GM18499 (cell line): ENCODE measurements around the gene POPDC2.

Source experiments
- ATAC-seq: cut with Tn5 transposase; IDR thresholded peaks from one replicate; pipeline ENCODE4 v1.9.1; 2021; ENCODE audit warnings: moderate number of reproducible peaks; ENCODE audit not compliant: insufficient read depth, unreplicated experiment

POPDC2 gene

GRCh38 chr3:119642746-119643473, 17.5 kb downstream of the POPDC2 start:
- no peak for ATAC-seq

- no peak for ATAC-seq
Measured at GRCh38 chr3:119641416-119641815, 19.0 kb downstream of the POPDC2 start.

GRCh38 chr3:119639494-119640350, 20.7 kb downstream of the POPDC2 start:
- no peak for ATAC-seq

- peak; percentile 19 for ATAC-seq
Measured at GRCh38 chr3:119637679-119638477, 22.5 kb downstream of the POPDC2 start.

- no peak for ATAC-seq
Measured at GRCh38 chr3:119636891-119637611, 23.3 kb downstream of the POPDC2 start.

- no peak for ATAC-seq
Measured at GRCh38 chr3:119636249-119636648, 24.1 kb downstream of the POPDC2 start.

- ATAC-seq, result no peak
Measured at GRCh38 chr3:119635719-119636118, 24.7 kb downstream of the POPDC2 start.

- no peak for ATAC-seq
Measured at GRCh38 chr3:119632829-119633228, 27.6 kb downstream of the POPDC2 start.

GRCh38 chr3:119632216-119632615, 28.2 kb downstream of the POPDC2 start:
- no peak for ATAC-seq

- ATAC-seq, result no peak
Measured at GRCh38 chr3:119631516-119631915, 28.9 kb downstream of the POPDC2 start.

GRCh38 chr3:119630880-119631329, 29.5 kb downstream of the POPDC2 start:
- no peak for ATAC-seq

- no peak for ATAC-seq
Measured at GRCh38 chr3:119630128-119630879, 30.1 kb downstream of the POPDC2 start.

GRCh38 chr3:119628816-119629445, 31.5 kb downstream of the POPDC2 start:
- ATAC-seq, result no peak

GRCh38 chr3:119628390-119628789, 32.0 kb downstream of the POPDC2 start:
- ATAC-seq, result no peak

GRCh38 chr3:119627461-119627860, 32.9 kb downstream of the POPDC2 start:
- ATAC-seq, result no peak

GRCh38 chr3:119626196-119626595, 34.2 kb downstream of the POPDC2 start:
- no peak for ATAC-seq

- no peak for ATAC-seq
Measured at GRCh38 chr3:119625451-119626153, 34.8 kb downstream of the POPDC2 start.

- no peak for ATAC-seq
Measured at GRCh38 chr3:119624002-119624720, 36.2 kb downstream of the POPDC2 start.
